H9 (cell line): ENCODE measurements around the gene UGT1A3. TPM values are rescaled to one million over a fixed set of nuclear protein-coding genes. Genes with fewer than 3 reads are reported as not detected.

Experiments
- DNase-seq: peaks from one replicate; pipeline ENCODE4 v3.0.0-alpha.2; 2017
- H2AFZ ChIP-seq: one replicate; pipeline ENCODE4 v1.6.1; 2013; ENCODE audit warnings: mild to moderate bottlenecking, low read length, control low read depth, moderate library complexity
- H2AK5ac ChIP-seq: 2 replicates; pipeline ENCODE4 v1.6.1; 2013; ENCODE audit warnings: low read length, control low read depth, mixed read lengths; ENCODE audit not compliant: insufficient read length
- H2BK120ac ChIP-seq: one replicate; pipeline ENCODE4 v1.6.1; 2013; ENCODE audit warnings: low read depth, mild to moderate bottlenecking, low read length, control low read depth, inconsistent platforms; ENCODE audit not compliant: poor library complexity, severe bottlenecking
- H2BK12ac ChIP-seq: 2 replicates; pipeline ENCODE4 v1.6.1; 2013; ENCODE audit warnings: low read length, control low read depth, mixed read lengths, low read depth; ENCODE audit not compliant: insufficient read length
- H2BK15ac ChIP-seq: 2 replicates; pipeline ENCODE4 v1.6.1; 2013; ENCODE audit warnings: low read depth, low read length, control low read depth
- H2BK20ac ChIP-seq: one replicate; pipeline ENCODE4 v1.6.1; 2013; ENCODE audit warnings: low read depth, mild to moderate bottlenecking, low read length, control low read depth, inconsistent platforms; ENCODE audit not compliant: poor library complexity, severe bottlenecking
- H2BK5ac ChIP-seq: 2 replicates; pipeline ENCODE4 v1.6.1; 2013; ENCODE audit warnings: low read length, control low read depth, mixed read lengths; ENCODE audit not compliant: insufficient read length
- H3K14ac ChIP-seq: 2 replicates; pipeline ENCODE4 v1.6.1; 2013; ENCODE audit warnings: low read length, control low read depth; ENCODE audit not compliant: insufficient read depth
- H3K18ac ChIP-seq: 2 replicates; pipeline ENCODE4 v1.6.1; 2013; ENCODE audit warnings: low read depth, mild to moderate bottlenecking, mixed read lengths, low read length, control low read depth; ENCODE audit not compliant: insufficient read length
- H3K23ac ChIP-seq: 2 replicates; pipeline ENCODE4 v1.6.1; 2013; ENCODE audit warnings: low read length, control low read depth, mixed read lengths, low read depth; ENCODE audit not compliant: insufficient read length
- H3K23me2 ChIP-seq: 2 replicates; pipeline ENCODE4 v1.6.1; 2013; ENCODE audit warnings: low read depth, mild to moderate bottlenecking, mixed read lengths, low read length, control low read depth; ENCODE audit not compliant: insufficient read length, poor library complexity, severe bottlenecking
- H3K27ac ChIP-seq: 2 replicates; pipeline ENCODE4 v1.5.1; 2013; ENCODE audit warnings: low read length, control low read depth, mixed read lengths, low read depth; ENCODE audit not compliant: insufficient read length
- H3K27me3 ChIP-seq: 2 replicates; pipeline ENCODE4 v1.6.1; 2013; ENCODE audit warnings: low read length, control low read depth, inconsistent platforms; ENCODE audit not compliant: insufficient read depth
- H3K4ac ChIP-seq: 2 replicates; pipeline ENCODE4 v1.6.1; 2013; ENCODE audit warnings: low read depth, mild to moderate bottlenecking, control low read depth, inconsistent platforms, low read length, moderate library complexity
- H3K4me1 ChIP-seq: 2 replicates; pipeline ENCODE4 v1.6.1; 2013; ENCODE audit warnings: low read length, control low read depth, inconsistent platforms; ENCODE audit not compliant: insufficient read depth
- H3K4me2 ChIP-seq: 2 replicates; pipeline ENCODE4 v1.6.1; 2013; ENCODE audit warnings: low read length, control low read depth, mixed read lengths; ENCODE audit not compliant: insufficient read length, insufficient read depth
- H3K56ac ChIP-seq: 2 replicates; pipeline ENCODE4 v1.6.1; 2013; ENCODE audit warnings: low read depth, mild to moderate bottlenecking, mixed read lengths, low read length, control low read depth; ENCODE audit not compliant: insufficient read length
- H3K79me1 ChIP-seq: 2 replicates; pipeline ENCODE4 v1.6.1; 2013; ENCODE audit warnings: low read depth, mild to moderate bottlenecking, moderate library complexity, low read length, control low read depth, inconsistent platforms; ENCODE audit not compliant: insufficient read depth, poor library complexity, severe bottlenecking
- H3K79me2 ChIP-seq: 2 replicates; pipeline ENCODE4 v1.6.1; 2013; ENCODE audit warnings: low read length, control low read depth, inconsistent platforms; ENCODE audit not compliant: insufficient read depth
- H3K9ac ChIP-seq: 2 replicates; pipeline ENCODE4 v1.6.1; 2013; ENCODE audit warnings: low read length, control low read depth, mixed read lengths; ENCODE audit not compliant: insufficient read length; ENCODE audit errors: extremely low read depth
- H3K9me3 ChIP-seq: one replicate; pipeline ENCODE4 v1.6.1; 2013; ENCODE audit warnings: low read depth, low read length, inconsistent platforms; ENCODE audit not compliant: control insufficient read depth
- H3T11ph ChIP-seq: one replicate; pipeline ENCODE4 v1.6.1; 2013; ENCODE audit warnings: mild to moderate bottlenecking, low read length, control low read depth, inconsistent platforms
- H4K20me1 ChIP-seq: one replicate; pipeline ENCODE4 v1.6.1; 2013; ENCODE audit not compliant: control insufficient read depth, insufficient read length, insufficient read depth
- H4K5ac ChIP-seq: 2 replicates; pipeline ENCODE4 v1.6.1; 2013; ENCODE audit warnings: low read depth, mild to moderate bottlenecking, mixed read lengths, low read length, control low read depth; ENCODE audit not compliant: insufficient read length
- H4K8ac ChIP-seq: replicated peaks from 2 replicates; pipeline ENCODE4 v1.6.1; 2013; ENCODE audit warnings: low read length, control low read depth, mixed read lengths, low read depth; ENCODE audit not compliant: insufficient read length
- H4K91ac ChIP-seq: 2 replicates; pipeline ENCODE4 v1.6.1; 2013; ENCODE audit warnings: low read depth, mild to moderate bottlenecking, moderate library complexity, mixed read lengths, low read length, control low read depth; ENCODE audit not compliant: insufficient read length
- H3K27ac Mint-ChIP-seq, 3 experiments: 2 replicates in 2 of 3; 3 replicates in 1 of 3; pipeline ENCODE4 v1.8.0; 2020 to 2021; ENCODE audit warnings: mixed read lengths in 3 of 3, mild to moderate bottlenecking in 1 of 3, moderate library complexity in 1 of 3
- H3K27me3 Mint-ChIP-seq: 2 replicates; pipeline ENCODE4 v1.8.0; 2021; ENCODE audit warnings: low read depth, mild to moderate bottlenecking, moderate library complexity, mixed read lengths
- H3K36me3 Mint-ChIP-seq, 3 experiments: 2 replicates in 2 of 3; 3 replicates in 1 of 3; pipeline ENCODE4 v1.8.0; 2020 to 2021; ENCODE audit warnings: low read depth in 3 of 3, mixed read lengths in 3 of 3; ENCODE audit not compliant: insufficient read depth in 1 of 3
- H3K4me1 Mint-ChIP-seq, 2 experiments: 2 replicates each; pipeline ENCODE4 v1.8.0; 2020; ENCODE audit warnings: mixed read lengths in 2 of 2
- H3K4me3 Mint-ChIP-seq, 2 experiments: 2 replicates in 1 of 2; 3 replicates in 1 of 2; pipeline ENCODE4 v1.8.0; 2020 to 2021; ENCODE audit warnings: mild to moderate bottlenecking in 2 of 2, mixed read lengths in 2 of 2, moderate library complexity in 1 of 2
- H3K9me3 Mint-ChIP-seq, 2 experiments: 2 replicates in 1 of 2; 3 replicates in 1 of 2; pipeline ENCODE4 v1.8.0; 2020; ENCODE audit warnings: mild to moderate bottlenecking in 2 of 2, mixed read lengths in 2 of 2, moderate library complexity in 1 of 2
- WGBS: extraction: QIAGEN DNeasy Blood & Tissue Kit; methylation state at CpG from one replicate; pipeline ENCODE4 v1.1.7; 2013; ENCODE audit warnings: missing lambda C conversion rate, low lambda C conversion rate, mixed read lengths; ENCODE audit not compliant: insufficient read length; ENCODE audit errors: extremely low coverage; 5-methylcytosine and 5-hydroxymethylcytosine counted together
- total RNA-seq: library from RNA; stranded (reverse); gene quantifications from 2 replicates; pipeline ENCODE4 v1.2.1, GENCODE V29; 2021
- TF ChIP-seq, protein P1 (sequence below): fragments of 200-600 bp; sonication (generic); conservative IDR thresholded peaks from 3 replicates; pipeline ENCODE4 v1.8.0; 2021; ENCODE audit warnings: antibody characterized with exemption, mild to moderate bottlenecking

Gene UGT1A3
- total RNA-seq, 1 experiment from 2014 or later = not detected

DNA sequence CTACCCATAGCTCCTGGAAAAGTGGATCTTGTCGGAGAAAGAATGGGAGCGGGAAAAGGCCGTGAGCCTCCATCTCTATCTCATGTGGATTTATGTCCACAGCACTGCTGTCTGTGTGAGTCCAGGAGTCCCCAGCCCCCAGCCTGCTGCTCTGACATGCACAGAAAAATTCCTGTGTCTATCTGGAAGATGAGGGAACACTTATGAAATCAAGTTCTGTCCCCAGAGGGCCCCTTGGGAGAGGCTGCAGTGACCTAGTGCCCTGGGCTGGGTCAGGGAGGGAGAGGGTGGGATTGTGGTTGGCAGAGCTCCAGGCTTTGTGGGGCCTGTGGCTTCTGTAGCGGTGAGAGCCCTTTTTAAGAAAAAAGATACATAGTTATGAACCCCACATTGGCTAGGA lies 87.9 kb downstream of the UGT1A3 start:
- H3K27me3 ChIP-seq = no peaks in the 10 kb centered on the region
- no CpG with 5 or more reads among the region's 4 CpGs for WGBS
- H3K23ac ChIP-seq = no peak overlapping the region
- H3K4me1 Mint-ChIP-seq = no peaks in the 10 kb centered on the region
- H3K79me1 ChIP-seq = no peaks in the 10 kb centered on the region
- no peak overlapping the region for H3K4me2 ChIP-seq
- H2BK20ac ChIP-seq = no peak overlapping the region
- no peak overlapping the region for H2BK5ac ChIP-seq
- H3K4me1 ChIP-seq = no peaks in the 10 kb centered on the region
- H2AK5ac ChIP-seq = no peak overlapping the region
- TF ChIP-seq, protein P1, sequence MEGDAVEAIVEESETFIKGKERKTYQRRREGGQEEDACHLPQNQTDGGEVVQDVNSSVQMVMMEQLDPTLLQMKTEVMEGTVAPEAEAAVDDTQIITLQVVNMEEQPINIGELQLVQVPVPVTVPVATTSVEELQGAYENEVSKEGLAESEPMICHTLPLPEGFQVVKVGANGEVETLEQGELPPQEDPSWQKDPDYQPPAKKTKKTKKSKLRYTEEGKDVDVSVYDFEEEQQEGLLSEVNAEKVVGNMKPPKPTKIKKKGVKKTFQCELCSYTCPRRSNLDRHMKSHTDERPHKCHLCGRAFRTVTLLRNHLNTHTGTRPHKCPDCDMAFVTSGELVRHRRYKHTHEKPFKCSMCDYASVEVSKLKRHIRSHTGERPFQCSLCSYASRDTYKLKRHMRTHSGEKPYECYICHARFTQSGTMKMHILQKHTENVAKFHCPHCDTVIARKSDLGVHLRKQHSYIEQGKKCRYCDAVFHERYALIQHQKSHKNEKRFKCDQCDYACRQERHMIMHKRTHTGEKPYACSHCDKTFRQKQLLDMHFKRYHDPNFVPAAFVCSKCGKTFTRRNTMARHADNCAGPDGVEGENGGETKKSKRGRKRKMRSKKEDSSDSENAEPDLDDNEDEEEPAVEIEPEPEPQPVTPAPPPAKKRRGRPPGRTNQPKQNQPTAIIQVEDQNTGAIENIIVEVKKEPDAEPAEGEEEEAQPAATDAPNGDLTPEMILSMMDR = no peak
- H3K14ac ChIP-seq = no peak overlapping the region
- peaks cover 7% of the 10 kb centered on the region for H3K27me3 Mint-ChIP-seq
- no peak overlapping the region for H3T11ph ChIP-seq
- no peak overlapping the region for H3K4me3 Mint-ChIP-seq
- no peak overlapping the region for H3K9ac ChIP-seq
- H3K9me3 ChIP-seq = no peaks in the 10 kb centered on the region
- H2AFZ ChIP-seq = no peak overlapping the region
- H4K8ac ChIP-seq = no peak overlapping the region
- no peak overlapping the region for H3K4ac ChIP-seq
- no peak overlapping the region for H3K27ac Mint-ChIP-seq
- no peak overlapping the region for H4K5ac ChIP-seq
- no peaks in the 10 kb centered on the region for H3K79me2 ChIP-seq
- no peak overlapping the region for H2BK120ac ChIP-seq
- H2BK12ac ChIP-seq = no peak overlapping the region
- H4K20me1 ChIP-seq = no peaks in the 10 kb centered on the region
- H3K36me3 Mint-ChIP-seq = no peaks in the 10 kb centered on the region
- no peak overlapping the region for H3K56ac ChIP-seq
- H4K91ac ChIP-seq = no peak overlapping the region
- H3K18ac ChIP-seq = no peak overlapping the region
- no peaks in the 10 kb centered on the region; a peak in 1 of 5 replicates for H3K9me3 Mint-ChIP-seq
- no peak for DNase-seq
- no peak overlapping the region for H2BK15ac ChIP-seq
- no peak overlapping the region for H3K27ac ChIP-seq
- no peaks in the 10 kb centered on the region for H3K23me2 ChIP-seq
